HG03159 (cell line): Measurements from ENCODE around the gene TMEM109.

Source experiments
- ATAC-seq: cut with Tn5 transposase; IDR thresholded peaks from one replicate; pipeline ENCODE4 v1.9.1; 2021; ENCODE audit warnings: mild to moderate bottlenecking, moderate library complexity; ENCODE audit not compliant: unreplicated experiment

TMEM109 gene

DNA sequence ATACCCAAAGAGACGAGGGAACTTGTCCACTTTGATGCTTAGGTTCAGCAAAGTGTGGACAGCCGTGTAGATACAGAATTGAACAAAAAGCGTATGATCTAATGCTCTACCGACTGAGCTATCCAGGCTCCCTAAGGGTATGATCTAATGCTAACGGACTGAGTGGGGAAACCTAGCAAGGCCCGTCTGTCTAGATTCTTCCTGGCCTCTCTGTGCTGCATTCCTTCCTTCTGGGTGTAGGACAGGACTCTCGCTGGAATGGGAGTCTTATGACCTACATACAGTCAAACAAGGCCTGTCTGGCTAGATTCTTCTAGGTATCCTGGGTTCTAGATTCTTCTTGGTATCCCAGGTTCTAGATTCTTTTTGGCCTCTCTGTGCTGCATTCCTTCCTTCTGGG, 46.4 kb downstream of the TMEM109 start:
- ATAC-seq: no peak

- no peak for ATAC-seq
Observed at GRCh38 chr11:60964801-60965200, 50.8 kb downstream of the TMEM109 start.

DNA sequence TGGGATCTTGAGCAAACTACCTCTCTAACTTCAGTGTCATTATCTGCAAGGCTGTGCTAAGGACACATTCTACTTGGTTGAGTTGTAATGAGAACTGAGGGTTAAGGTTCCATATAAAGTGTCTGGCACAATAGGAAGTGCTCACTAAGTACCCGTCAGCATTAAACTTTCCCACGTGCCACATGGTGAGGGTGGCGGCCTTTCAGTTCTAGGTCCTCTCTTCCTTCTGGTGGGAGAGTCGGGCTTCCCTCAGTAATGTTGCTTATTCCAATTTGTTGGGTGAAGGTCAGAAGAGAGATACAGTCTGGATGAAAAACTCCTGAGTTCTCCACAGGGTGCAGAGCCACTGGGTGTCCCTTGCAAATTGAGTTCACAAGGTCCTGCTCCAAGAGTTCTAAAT, 52.9 kb downstream of the TMEM109 start:
- ATAC-seq: no peak

GRCh38 chr11:60968223-60968622, 54.3 kb downstream of the TMEM109 start:
- no peak for ATAC-seq

GRCh38 chr11:60970369-60970774, 56.4 kb downstream of the TMEM109 start:
- ATAC-seq: no peak

GRCh38 chr11:60970890-60971289, 56.9 kb downstream of the TMEM109 start:
- no peak for ATAC-seq

DNA sequence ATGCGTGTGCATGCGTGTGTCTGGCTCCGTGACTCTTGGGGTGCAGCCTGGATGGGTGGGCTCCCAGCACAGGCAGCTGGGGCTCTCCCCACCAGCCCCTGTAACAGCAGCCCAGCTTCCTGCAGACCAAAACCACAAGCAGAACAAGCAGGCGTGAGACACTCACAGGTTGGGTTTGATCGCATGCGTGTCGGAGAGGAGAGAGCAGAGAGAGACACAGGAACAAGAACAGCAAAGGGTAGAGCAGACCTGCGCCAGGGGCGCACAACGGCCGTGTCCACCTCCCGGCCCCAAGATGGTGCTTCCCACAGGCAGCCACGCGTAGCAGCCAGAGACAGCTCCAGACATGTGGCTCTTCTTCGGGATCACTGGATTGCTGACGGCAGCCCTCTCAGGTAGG, 57.6 kb downstream of the TMEM109 start, which contains the start of gene CD6:
TSS of gene CD6 (plus strand) at position 161 of the 400 bp plus-strand sequence. CDS start at position 347, 186 bp downstream.
- ATAC-seq: no peak

DNA sequence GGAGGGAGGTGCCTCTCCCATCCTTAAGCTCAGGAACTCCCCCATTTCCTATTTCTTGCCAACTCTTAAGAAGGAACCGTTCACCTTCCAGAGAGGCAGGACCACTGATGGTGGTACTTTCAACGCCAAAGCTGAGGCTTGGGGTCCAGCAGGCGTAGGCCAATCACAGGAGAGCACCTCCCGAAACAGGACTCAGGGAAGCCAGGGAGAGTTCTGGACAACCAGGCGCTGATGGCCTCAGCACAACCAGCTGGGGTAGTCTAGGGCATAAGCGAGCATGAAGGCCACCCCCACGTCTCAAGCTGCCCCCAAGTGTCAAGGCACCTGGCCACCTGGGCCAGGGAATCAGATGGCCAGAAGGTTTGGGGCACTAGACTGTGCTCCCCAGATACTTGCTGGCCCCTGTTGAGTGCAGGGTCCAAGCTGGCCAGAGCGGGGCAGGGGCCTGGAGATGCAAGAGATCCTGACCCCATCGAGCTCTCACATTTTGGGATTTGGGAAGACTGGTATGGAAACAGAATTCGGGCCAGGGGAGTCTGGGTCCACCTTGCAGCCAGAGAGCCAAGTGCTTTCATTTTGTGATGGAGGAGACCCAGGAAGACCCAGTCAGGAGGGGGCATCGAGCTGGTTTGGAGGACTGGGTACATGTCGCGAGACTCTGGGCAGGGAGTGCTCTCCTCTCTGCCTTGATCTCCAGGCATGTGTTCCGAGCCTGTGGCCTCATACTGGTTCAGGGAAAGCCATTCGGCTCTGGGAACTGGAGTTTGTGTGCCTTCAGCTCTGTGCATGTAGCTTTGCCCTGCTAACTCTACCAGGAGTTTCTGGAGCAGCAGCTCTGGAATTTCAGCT, 58.4 kb downstream of the TMEM109 start:
- no peak for ATAC-seq
